Heart left ventricle (tissue), 16 donors: Measurements from ENCODE around the gene IL22RA1. TPM values are rescaled to one million over a fixed set of nuclear protein-coding genes. Genes with fewer than 3 reads are reported as not detected.

ENCODE experiments used
- ATAC-seq, 4 donors: fragments of 200-7000 bp; cut with Tn5 transposase; one replicate each; pipeline ENCODE4 v1.9.1; 2020 to 2022; ENCODE audit warnings: moderate library complexity in 4 of 4, mild to moderate bottlenecking in 3 of 4, moderate number of reproducible peaks in 1 of 4
- DNase-seq, 5 donors: peaks; one replicate each; pipeline ENCODE4 v3.0.0-alpha.2; 2020
- H3K27ac ChIP-seq, 12 donors: fragments of 200-600 bp; sonication (generic) in 4 of 12; one replicate each; pipeline versions ENCODE4 v1.5.0 to v1.8.0; 2016 to 2022; ENCODE audit warnings: mild to moderate bottlenecking in 2 of 12
- H3K27me3 ChIP-seq, 9 donors: fragments of 200-600 bp; sonication (generic) in 2 of 9; one replicate each; pipeline versions ENCODE4 v1.5.1 to v1.8.0; 2016 to 2022; ENCODE audit warnings: mild to moderate bottlenecking in 3 of 9
- H3K36me3 ChIP-seq, 9 donors: fragments of 200-600 bp; sonication (generic) in 2 of 9; one replicate each; pipeline versions ENCODE4 v1.5.0 to v1.8.0; 2018 to 2022; ENCODE audit warnings: mild to moderate bottlenecking in 2 of 9
- H3K4me1 ChIP-seq, 12 donors: fragments of 200-600 bp; sonication (generic) in 4 of 12; one replicate each; pipeline versions ENCODE4 v1.5.0 to v1.8.0; 2016 to 2022; ENCODE audit warnings: mild to moderate bottlenecking in 3 of 12
- H3K4me3 ChIP-seq, 12 donors: fragments of 200-600 bp; sonication (generic) in 4 of 12; one replicate each; pipeline versions ENCODE4 v1.5.0 to v1.8.0; 2017 to 2022; ENCODE audit warnings: mild to moderate bottlenecking in 9 of 12, moderate library complexity in 4 of 12
- H3K9me3 ChIP-seq, 12 donors: fragments of 200-600 bp; sonication (generic) in 4 of 12; one replicate each; pipeline versions ENCODE4 v1.5.0 to v1.8.0; 2016 to 2022; ENCODE audit warnings: mild to moderate bottlenecking in 1 of 12
- POLR2A ChIP-seq, 2 donors: fragments of 450-650 bp; IDR thresholded peaks; one replicate each; pipeline ENCODE4 v1.6.1; 2017; ENCODE audit warnings: antibody characterized with exemption in 2 of 2, mild to moderate bottlenecking in 2 of 2, moderate library complexity in 2 of 2
- WGBS, 4 donors: extraction: QIAGEN DNeasy Blood & Tissue Kit in 2 of 4; methylation state at CpG; one replicate each; pipeline versions ENCODE4 v1.1.5 to v1.1.7; 2013 to 2018; 5-methylcytosine and 5-hydroxymethylcytosine counted together
- intact Hi-C, 10 donors: fragments of 100-400 bp; cut with DNase I; formaldehyde crosslinking; loops; one replicate each; pipeline versions ENCODE4 v1.11.1 to v1.14.2; 2022
- polyA plus RNA-seq, 2 donors: library from polyadenylated mRNA; stranded (reverse); fragments of 200-250 nt; gene quantifications; one replicate each; pipeline ENCODE4 v1.2.3, GENCODE V29; 2013
- total RNA-seq, 9 donors: library from RNA; depleted of rRNA in 2 of 9; stranded (reverse); fragments of >200 nt in 2 of 9; fragmentation: NEBNext Ultra II Directional in 3 of 9; extraction: Animal tissue kit (Norgen Biotek cat#: 25700) in 3 of 9; gene quantifications; one replicate each; pipeline versions ENCODE4 v1.1.0 to v1.2.4, GENCODE V29; 2016 to 2023
- TF ChIP-seq, protein P1 (sequence below), 12 donors: fragments of 200-600 bp; sonication (generic) in 4 of 12; IDR thresholded peaks; one replicate each; pipeline versions ENCODE4 v1.5.0 to v1.8.0; 2018 to 2022; ENCODE audit warnings: antibody characterized with exemption in 12 of 12, mild to moderate bottlenecking in 5 of 12
- donor health status: ischemic (EF 13 %, LVEDD 7.1; RV severe dilation, severe dysfunction).
- donor health status: healthy with polysubstance abuse.
- donor health status: DM: no; HTN: yes; CAD: no.
- donor health status: DM: no; HTN: no; CAD: no.
- donor health status: ischemic (EF 25% LVEDD 6.9; RV normal size, moderate dysfunction).
- donor health status: ischemic (EF 25% LVEDD 5.7; RV mildly dilated, moderate dysfunction).
- donor health status: healthy.
- donor health status: DM: yes; HTN: yes; CAD: no.
- donor health status: ischemic (EF 35%, LVEDD 5.7; RV mildly dilated, moderate dysfunction).
- donor health status: nonischemic (EF 11% LVEDD 7.7; RV severe dilation, severe dysfunction).
- donor health status: DM: yes; HTN: yes; CAD: no.
- donor health status: PGD.
- donor health status: ischemic (EF 29% LVEDD 5.4; RV normal size, mild dysfunction).
- donor health status: nonischemic (EF 23%, LVEDD 6.1; RV moderate dilation, normal function).

The IL22RA1 gene
- total and polyA plus RNA-seq, 11 donors, result 0.04 to 1.3 (median 0.36) TPM; not detected in 3

DNA sequence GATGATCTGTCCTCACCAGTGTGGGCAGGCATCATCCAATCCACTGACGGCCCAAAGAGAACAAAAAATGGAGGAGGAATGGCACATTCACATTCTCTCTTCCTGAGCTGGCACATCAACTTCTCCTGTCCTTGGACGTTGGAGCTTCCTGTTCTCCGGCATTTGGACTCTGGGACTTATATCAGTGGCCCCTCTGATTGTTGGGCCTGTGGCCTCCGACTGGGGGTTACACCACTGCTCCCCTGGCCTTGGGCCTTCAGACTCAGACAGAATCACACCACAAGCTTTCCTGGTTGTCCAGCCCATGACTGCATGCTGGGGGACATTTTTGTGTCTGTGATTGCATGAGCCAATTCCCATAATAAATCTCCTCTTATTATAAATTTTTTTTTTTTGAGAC, 24.1 kb upstream of the IL22RA1 start:
- no peak for DNase-seq
- Histone ChIP-seq H3K27ac (no peak overlapping the region), H3K4me3 (no peak overlapping the region), H3K9me3 (no peaks in the 10 kb centered on the region), H3K4me1 (no peaks in the 10 kb centered on the region), H3K36me3 (no peaks in the 10 kb centered on the region), H3K27me3 (peaks cover 0 to 8% (median 0%) of the 10 kb centered on the region in 9 donors)
- intact Hi-C loops, result no loop called here
- TF ChIP-seq, protein P1, sequence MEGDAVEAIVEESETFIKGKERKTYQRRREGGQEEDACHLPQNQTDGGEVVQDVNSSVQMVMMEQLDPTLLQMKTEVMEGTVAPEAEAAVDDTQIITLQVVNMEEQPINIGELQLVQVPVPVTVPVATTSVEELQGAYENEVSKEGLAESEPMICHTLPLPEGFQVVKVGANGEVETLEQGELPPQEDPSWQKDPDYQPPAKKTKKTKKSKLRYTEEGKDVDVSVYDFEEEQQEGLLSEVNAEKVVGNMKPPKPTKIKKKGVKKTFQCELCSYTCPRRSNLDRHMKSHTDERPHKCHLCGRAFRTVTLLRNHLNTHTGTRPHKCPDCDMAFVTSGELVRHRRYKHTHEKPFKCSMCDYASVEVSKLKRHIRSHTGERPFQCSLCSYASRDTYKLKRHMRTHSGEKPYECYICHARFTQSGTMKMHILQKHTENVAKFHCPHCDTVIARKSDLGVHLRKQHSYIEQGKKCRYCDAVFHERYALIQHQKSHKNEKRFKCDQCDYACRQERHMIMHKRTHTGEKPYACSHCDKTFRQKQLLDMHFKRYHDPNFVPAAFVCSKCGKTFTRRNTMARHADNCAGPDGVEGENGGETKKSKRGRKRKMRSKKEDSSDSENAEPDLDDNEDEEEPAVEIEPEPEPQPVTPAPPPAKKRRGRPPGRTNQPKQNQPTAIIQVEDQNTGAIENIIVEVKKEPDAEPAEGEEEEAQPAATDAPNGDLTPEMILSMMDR (IDR thresholded peaks at IDR 0.05), result no peak
- TF ChIP-seq POLR2A (IDR thresholded peaks at IDR 0.05), result no peak
- WGBS, 4 donors, result 51 to 63% (median 57%) methylated on average over 4 of the region's 4 CpGs
- ATAC-seq, result no peak

GRCh38 chr1:24165500-24165899, 22.6 kb upstream of the IL22RA1 start:
- ATAC-seq, result no peak
- intact Hi-C loops, result no loop called here
- no peak for TF ChIP-seq POLR2A (IDR thresholded peaks at IDR 0.05)
- TF ChIP-seq, protein P1 (IDR thresholded peaks at IDR 0.05), result no peak
- Histone ChIP-seq H3K4me1 (no peaks in the 10 kb centered on the region), H3K36me3 (no peaks in the 10 kb centered on the region), H3K4me3 (no peak overlapping the region), H3K9me3 (no peaks in the 10 kb centered on the region), H3K27ac (no peak overlapping the region), H3K27me3 (peaks cover 0 to 4% (median 0%) of the 10 kb centered on the region in 9 donors)
- no peak for DNase-seq
- WGBS, 4 donors, result 92 to 98% (median 95%) methylated on average over 2 of the region's 2 CpGs

- DNase-seq, result no peak
- Histone ChIP-seq H3K27ac (no peak overlapping the region), H3K4me1 (no peaks in the 10 kb centered on the region), H3K27me3 (peaks cover 0 to 1% (median 0%) of the 10 kb centered on the region in 9 donors), H3K4me3 (no peak overlapping the region), H3K9me3 (no peaks in the 10 kb centered on the region), H3K36me3 (no peaks in the 10 kb centered on the region)
- intact Hi-C loops, result no loop called here
- 88 to 95% (median 92%) methylated on average over 3 of the region's 3 CpGs for WGBS, 4 donors
- no peak for ATAC-seq
- no peak for TF ChIP-seq POLR2A (IDR thresholded peaks at IDR 0.05)
- TF ChIP-seq, protein P1 (IDR thresholded peaks at IDR 0.05), result no peak
These were observed 21.1 kb upstream of the IL22RA1 start for GRCh38 chr1:24164004-24164403.

DNA sequence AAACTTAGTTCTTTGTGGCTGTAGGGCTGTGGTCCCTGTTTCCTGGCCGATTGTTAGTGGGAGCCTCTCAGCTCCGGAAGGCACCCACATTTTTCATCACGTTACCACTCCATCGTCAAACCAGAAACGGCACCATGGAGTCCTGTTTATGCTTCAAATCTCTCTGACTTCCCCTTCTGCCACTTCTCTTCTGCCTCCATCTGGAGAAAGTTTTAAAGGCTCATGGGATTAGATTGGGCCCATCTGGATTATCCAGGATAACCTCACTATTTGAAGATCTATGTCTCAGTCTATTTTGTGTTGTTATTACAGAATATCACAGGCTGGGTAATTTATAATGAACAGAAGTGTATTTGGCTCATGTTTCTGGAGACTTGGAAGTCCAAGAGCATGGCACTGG, 19.3 kb upstream of the IL22RA1 start:
- TF ChIP-seq, protein P1 (IDR thresholded peaks at IDR 0.05), result no peak
- TF ChIP-seq POLR2A (IDR thresholded peaks at IDR 0.05), result no peak
- Histone ChIP-seq H3K36me3 (no peaks in the 10 kb centered on the region), H3K9me3 (no peaks in the 10 kb centered on the region), H3K4me1 (peaks cover 0 to 9% (median 0%) of the 10 kb centered on the region in 12 donors), H3K27me3 (no peaks in the 10 kb centered on the region), H3K27ac (no peak overlapping the region), H3K4me3 (no peak overlapping the region)
- ATAC-seq (no peak), DNase-seq (no peak)
- WGBS, 4 donors, result 70 to 77% (median 74%) methylated on average over 5 of the region's 5 CpGs
- intact Hi-C loops, result no loop called here
